ENCODE data around the gene CFAP410.
"Not testable (repeated sequence)": the region's sequence is repeated elsewhere in the genome, so short reads cannot be mapped to it uniquely, and the experiment has no call there.

CFAP410 gene

GRCh38 chr21:44370027-44370735, 31.0 kb upstream of the CFAP410 start:
- in situ Hi-C loops (cut with MboI; ENCODE audit: low sequenced_read_pairs) = no loop called here

GRCh38 chr21:44368711-44369446, 29.7 kb upstream of the CFAP410 start:
- in situ Hi-C loops (cut with MboI; ENCODE audit: low sequenced_read_pairs) = no loop called here

DNA sequence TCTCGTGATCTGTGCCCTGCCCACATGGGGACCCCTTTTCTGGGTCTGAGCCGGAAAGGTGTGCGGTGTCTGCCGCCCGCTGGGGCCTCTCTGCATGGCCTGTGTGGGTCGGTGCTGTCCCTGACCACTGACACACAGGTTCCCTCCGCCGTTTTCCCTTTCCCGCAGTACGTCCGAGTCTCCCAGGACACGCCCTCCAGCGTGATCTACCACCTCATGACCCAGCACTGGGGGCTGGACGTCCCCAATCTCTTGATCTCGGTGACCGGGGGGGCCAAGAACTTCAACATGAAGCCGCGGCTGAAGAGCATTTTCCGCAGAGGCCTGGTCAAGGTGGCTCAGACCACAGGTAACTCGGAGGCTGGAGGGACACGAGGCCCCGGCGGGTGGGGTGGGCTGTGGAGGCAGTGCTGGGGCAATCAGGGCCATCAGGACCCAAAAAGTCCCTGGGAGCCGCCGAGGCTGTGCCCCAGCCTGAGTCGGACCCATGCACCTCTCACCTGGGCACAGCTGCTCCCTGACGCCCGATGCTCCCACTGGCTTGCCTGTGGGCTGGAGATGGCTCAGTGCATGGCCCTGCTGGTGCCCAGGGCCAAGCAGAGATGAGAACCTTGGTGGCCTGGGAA, 27.5 kb upstream of the CFAP410 start:
- in situ Hi-C loops (cut with MboI; ENCODE audit: low sequenced_read_pairs) = no loop called here

GRCh38 chr21:44365967-44366585, 26.9 kb upstream of the CFAP410 start:
- in situ Hi-C loops (cut with MboI; ENCODE audit: low sequenced_read_pairs) = no loop called here

DNA sequence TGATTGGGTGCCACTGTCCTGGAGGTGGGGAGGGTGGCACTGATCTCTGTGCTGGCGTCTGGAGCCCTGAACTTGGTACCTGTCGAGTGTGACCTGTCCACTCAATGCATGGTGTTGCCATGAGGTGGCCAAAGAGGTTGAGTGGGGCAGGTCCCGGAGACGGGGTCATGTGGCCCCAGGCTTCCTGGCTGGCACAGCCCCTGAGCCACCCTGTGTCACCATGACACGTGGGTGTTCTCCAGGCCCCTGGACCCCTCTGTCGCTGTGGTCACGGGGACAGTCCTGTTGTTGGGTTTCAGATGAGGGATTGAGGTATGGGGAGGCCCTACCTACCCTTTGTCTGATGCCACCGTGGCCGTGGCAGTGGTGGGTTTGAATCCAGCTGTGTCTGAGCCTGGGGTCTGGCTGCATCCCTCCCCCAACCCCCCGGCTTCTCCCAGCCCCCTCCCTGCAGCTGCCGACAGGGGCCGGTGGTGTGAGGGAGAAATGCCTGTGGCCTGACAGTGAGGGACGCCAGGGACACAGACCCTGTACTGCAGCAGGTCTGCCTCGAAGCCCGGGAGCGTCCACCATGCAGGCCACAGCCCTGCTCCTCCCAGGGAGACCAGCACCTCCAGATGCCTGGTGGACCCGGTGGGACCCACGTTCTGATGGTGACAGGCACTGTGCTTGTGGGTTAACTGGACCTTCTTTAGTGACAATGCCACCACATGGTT, 26.2 kb upstream of the CFAP410 start:
- in situ Hi-C loops (cut with MboI; ENCODE audit: low sequenced_read_pairs) = no loop called here

- in situ Hi-C loops (cut with MboI; ENCODE audit: low sequenced_read_pairs) = no loop called here
Observed at GRCh38 chr21:44364151-44365053, 25.2 kb upstream of the CFAP410 start.

DNA sequence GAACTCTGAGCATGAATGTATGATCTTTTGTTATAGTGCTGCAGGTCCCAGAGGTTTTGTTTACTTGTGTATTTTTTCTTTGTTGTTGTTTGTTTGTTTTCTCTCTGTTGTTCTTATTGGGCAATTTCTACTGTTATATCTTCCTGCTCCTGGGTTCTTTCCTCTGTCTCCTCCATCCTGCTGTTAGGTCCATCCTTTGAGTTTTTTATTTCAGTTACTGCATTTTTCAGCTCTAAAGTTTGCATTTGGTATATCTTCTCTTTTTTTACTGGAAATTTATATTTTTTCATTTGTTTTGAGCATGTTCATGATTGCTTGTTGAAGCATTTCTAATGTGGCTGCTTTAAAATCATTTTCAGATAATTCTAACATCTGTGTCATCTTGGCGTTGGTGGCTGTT, 24.1 kb upstream of the CFAP410 start:
- in situ Hi-C loops (cut with MboI; ENCODE audit: low sequenced_read_pairs) = no loop called here

- in situ Hi-C loops (cut with MboI; ENCODE audit: low sequenced_read_pairs) = not testable (repeated sequence)
Observed at GRCh38 chr21:44361903-44362302, 22.7 kb upstream of the CFAP410 start.

- in situ Hi-C loops (cut with MboI; ENCODE audit: low sequenced_read_pairs) = no loop called here
Observed at GRCh38 chr21:44360159-44360558, 21.0 kb upstream of the CFAP410 start.

DNA sequence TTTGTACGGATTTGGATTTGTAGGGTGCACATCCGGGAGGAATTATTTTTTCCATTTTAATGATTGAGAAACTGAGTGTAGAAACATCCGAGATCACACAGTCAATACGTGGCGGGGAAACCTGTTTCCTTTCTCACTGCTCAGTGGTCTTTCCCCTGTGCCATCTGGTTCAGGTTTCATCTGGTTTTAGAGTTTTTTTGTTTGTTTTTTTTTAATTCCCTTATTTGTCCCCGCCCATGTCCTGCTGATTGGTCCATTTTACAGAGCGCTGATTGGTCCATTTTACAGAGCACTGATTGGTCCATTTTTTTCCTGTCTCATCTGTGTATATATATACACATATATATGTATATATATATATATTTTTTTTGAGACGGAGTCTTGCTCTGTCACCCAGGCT, 20.2 kb upstream of the CFAP410 start:
- in situ Hi-C loops (cut with MboI; ENCODE audit: low sequenced_read_pairs) = no loop called here

- in situ Hi-C loops (cut with MboI; ENCODE audit: low sequenced_read_pairs) = no loop called here
Observed at GRCh38 chr21:44357064-44357837, 18.1 kb upstream of the CFAP410 start.

DNA sequence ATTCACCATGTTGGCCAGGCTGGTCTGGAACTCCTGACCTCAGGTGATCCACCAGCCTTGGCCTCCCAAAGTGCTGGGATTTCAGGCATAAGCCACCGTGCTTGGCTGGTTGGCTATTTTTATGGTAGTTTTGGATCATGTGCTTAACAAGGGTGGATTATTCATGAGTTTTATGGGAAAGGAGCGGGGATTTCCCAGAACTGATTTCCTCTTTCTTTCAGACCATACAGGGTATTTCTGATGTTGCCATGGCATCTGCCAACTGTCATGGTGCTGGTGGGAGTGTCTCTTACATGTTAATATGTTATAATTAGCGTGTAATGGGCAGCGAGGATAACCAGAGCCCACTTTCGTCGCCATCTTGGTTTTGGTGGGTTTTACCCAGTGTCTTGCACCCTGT, 17.4 kb upstream of the CFAP410 start:
- in situ Hi-C loops (cut with MboI; ENCODE audit: low sequenced_read_pairs) = no loop called here

DNA sequence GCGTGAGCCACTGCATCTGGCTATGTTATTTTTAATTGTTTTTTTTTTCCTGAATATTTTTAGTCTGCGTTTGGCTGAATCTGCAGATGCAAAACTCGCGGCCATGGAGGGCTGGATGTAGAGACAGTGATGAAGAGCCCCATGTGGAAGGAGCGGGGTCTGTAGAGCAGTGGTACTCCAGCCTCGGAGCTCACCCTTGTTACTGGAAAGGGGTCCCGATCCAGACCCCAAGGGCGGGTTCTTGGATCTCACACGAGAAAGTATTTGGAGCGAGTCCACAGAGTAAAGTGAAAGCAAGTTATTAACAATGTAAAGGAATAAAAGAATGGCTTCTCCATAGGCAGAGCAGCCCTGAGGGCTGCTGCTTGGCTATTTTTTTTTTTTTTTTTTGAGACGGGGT, 17.0 kb upstream of the CFAP410 start:
- in situ Hi-C loops (cut with MboI; ENCODE audit: low sequenced_read_pairs) = no loop called here

GRCh38 chr21:44354775-44355771, 15.9 kb upstream of the CFAP410 start:
- in situ Hi-C loops (cut with MboI; ENCODE audit: low sequenced_read_pairs) = no loop called here

DNA sequence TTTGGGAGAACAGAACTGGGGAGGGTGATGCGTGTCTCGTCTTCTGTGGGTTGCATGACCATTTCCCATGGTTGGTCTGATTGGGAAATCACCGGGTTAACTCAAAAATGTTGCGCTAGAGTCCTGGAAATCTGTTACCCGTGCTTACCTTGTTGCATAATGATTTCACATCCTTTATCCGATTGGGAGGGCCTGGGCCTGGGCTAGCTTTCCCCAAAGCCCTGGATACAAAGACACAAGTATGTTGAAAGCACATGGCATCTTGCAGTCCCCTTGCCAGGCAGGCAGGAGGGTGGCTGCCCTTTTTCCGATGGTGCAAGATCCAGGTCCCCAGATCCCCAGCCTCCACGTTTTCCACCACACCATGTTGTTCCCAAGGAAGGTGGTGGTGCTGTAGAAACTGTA, 14.8 kb upstream of the CFAP410 start:
- in situ Hi-C loops (cut with MboI; ENCODE audit: low sequenced_read_pairs) = no loop called here

DNA sequence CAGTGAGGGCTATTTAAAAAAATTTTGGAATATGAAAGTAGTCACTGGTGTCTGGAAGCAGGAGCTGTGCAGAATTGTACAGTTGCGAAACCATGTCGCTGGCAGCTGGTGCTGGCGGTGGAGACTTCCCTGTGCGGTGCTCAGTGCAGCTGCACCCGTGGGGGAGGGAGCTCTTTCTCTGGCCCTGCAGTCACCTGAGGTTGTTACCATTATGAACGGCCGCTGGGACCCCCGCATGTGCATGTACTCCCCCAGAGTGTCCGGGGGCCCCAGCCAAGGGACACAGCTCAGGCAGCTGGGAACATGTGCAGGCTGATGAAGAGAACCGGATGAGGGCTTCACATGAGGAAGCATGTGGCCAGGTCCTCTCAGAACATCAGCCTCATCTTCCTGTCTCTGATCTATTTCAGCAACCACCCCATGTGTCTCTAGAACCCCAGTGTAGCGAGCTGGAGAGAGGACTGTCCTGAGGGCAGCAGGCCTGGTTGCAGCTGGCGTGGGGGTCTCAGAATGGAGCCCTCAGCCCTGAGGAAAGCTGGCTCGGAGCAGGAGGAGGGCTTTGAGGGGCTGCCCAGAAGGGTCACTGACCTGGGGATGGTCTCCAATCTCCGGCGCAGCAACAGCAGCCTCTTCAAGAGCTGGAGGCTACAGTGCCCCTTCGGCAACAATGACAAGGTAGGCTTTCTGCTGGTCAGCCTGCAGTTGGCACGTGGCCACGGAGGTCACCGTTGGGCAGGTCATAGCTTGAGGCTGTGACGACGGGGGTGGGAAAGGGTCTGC, 14.2 kb upstream of the CFAP410 start, which contains the start of gene TRPM2:
TSS of gene TRPM2 (plus strand) at position 431 of the 780 bp plus-strand sequence. CDS start at position 511, 80 bp downstream.
- in situ Hi-C loops (cut with MboI; ENCODE audit: low sequenced_read_pairs) = no loop called here

DNA sequence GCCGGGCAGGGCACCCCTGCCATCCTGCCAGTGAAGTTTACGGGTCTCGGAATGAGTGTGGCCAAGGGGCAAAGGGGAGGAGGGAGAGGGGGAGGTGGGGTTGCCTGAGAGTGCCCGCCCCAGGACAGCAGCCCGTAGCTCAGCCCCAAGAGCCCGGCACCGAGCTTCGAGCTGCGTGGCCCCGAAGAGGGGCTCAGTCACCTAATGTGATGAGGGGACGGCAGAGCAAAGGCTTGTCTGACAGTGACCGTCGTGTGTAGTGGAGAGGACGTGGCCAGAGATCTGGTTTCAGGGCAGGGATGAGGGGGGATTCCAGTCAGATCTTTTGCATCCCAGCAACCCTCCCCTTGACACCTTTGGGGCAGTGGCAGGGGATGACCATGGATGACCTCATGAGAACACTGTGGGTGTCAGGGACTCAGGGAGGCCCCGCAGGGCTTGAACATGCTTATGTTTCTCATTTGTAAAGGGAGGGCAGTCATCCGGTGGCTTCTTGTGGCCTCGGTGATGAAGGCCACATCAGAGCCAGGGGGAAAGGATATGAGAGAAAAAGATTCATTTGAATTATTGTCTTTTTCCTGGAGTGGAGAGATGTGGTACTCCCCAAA, 13.2 kb upstream of the CFAP410 start:
- in situ Hi-C loops (cut with MboI; ENCODE audit: low sequenced_read_pairs) = no loop called here
